ENCODE data around the gene SHMT2.

Gene SHMT2

DNA sequence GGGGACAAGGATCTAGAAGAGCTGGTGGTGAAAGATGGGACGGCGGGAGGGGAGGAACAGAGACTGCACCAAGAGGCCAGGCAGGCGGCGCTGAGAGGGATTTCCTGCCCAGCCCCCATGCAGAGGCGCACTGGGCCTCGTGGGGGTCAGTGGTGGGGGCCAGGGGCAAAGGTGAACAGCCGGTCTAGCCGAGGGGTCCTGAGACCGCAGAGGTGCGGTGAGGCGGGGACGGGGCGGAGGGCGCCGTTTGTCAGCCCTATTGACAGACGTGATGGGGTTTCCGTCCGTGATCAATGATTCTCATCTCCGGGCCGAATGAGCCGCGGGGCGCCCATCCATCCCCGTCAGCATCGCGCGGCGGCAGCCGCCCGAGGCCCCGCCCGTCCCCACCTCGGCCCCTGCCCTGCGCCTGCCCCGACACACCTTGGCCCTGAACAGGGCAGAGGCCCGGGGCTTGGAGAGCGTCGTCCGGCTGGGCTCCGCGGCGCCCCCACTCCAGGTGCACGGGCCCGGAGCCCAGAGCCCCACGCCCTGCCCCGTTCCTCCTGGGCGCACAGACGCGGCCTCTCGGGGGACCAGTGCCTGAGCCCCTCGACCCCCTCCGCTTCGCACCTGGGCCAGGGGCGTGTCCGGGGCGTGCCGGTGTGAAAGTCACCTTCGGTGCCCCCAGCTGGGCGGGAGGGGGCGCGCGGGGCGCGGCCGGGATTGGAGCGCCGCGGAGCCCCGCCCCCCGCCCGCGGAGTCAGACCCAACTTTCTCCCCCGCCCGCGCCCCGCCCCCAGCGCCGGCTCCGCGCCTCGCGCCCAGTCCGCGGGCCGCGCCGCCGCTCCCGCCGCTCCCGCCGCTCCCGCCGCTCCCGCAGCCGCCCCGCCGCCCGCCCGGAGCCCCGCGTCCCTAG is 13.2 kb upstream of the SHMT2 start, which contains the start of gene NXPH4:
TSS of gene NXPH4 (plus strand) at position 781 of the 898 bp plus-strand sequence. CDS start 176 bp downstream, outside the sequence.
- no peak for DNase-seq

DNA sequence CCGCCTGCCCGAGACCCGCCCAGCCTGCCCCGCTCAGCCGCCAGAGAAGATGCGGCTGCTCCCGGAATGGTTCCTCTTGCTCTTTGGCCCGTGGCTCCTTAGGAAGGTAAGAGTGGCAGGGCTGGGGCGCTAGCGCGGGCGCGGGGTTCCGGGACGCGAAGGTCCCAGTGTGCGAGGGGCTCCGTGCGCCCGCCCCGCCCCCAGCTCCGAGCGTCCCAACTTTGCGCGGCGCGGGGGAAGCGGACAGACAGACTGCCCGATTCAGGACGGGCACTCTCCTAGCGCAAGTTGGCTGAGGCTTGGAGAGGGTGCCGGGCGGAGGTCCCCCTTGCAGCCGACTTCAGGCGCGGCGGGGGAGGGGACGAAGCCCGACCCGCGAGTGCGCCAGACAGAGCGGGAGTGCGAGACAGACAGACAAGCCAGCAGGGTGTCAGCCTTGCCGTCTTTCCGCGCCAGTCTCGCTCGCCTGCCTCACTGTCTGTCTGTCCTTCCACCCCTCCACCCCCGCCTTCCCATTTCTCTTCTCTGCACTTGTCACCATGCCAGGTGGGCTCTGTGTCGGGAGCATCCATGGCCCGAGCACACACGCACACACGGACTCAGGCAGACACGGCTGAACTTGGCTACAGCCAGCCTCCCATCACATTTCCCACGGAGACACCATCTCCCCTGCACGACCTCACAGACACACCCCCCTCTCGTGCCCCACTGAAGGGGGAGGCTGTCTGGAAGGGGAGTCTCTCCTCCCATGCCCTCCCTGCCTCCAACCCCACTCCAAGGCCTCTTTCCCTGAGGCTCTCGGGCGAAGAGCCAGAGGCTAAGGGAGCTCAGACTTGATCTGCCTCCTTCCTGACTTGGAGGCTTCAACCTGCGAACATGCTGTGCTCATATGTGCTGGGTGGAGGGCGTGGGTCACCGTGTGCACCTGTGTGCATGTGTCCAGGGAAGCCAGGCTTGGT is 12.3 kb upstream of the SHMT2 start:
- no peak for DNase-seq

GRCh38 chr12:57218030-57218853 is 11.3 kb upstream of the SHMT2 start:
- DNase-seq, result no peak

DNA sequence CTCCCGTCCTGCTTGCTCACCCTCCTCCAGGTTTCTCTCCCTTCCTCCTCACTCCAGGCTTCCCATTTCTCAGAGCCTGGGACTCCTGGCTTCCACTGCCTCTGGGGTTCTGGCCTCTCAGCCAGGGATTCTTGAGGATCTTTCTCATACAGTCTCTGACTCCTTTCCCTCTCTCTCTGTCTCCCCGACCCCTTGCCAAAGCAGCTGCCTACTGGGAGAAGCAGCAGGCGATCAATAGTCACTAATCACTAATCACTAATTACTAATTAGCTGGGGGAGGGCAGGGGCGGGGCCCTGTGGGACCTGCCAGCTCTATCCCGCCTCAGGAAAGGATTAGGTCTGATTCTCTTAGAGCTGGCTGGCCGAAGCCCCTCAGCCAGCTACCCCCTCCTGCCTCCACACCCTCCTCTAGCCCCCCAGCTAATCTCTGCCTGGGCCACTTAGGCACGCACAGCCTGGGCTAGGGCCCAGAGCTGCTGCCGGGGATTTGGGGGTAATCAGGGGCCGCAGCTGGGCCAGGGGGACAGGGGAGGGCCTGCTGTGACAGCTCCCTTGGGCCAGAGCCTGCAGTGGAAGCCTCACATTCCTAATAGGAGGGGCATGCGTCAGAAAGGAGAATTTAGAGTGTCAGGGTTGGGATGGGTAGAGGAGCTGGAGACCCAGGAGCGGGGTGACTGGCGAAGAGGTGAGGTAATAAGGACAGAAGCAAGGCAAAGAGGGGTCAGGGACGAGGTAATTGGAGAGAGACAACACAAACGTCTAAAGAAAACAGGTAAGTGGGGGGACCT is 10.1 kb upstream of the SHMT2 start:
- no peak for DNase-seq

DNA sequence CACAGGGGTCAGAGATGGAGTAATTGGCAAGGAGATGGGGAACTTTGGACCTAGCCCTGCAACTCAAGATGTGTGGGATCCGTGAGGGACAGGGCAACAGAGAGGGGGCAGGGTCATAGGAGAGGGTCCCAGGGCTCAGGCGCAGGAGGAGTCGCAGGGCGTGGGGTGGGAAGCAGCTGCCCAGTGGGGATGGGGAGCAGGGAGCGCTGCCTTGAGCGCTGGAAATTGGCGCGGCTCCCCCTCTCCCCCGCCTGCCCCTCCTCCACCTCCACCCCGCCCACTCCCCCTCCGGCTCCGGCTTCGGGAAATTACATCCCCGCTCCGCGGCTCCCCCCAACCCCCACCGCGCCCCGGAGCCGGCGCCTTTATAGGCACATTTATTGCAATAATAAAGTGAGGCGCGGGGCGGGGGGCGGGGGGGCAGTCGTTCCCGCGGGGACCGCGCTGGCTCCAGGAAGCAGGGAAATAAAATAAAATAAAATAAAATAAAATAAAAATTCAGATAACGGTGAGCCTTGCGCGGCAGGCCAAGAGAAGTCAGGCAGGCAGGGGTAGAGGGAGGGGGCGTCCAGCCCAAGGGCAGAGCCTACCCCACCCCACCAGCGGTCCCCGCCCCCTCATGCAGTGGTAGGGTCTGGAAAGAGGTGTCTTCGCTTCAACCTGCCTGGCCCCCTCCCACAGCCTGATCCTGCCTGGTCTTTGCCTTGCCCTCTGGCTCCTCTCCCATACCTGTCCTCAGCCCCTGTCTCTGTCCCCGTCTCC is 9.3 kb upstream of the SHMT2 start:
- no peak for DNase-seq

GRCh38 chr12:57220770-57221168 is 8.7 kb upstream of the SHMT2 start:
- DNase-seq, result no peak

DNA sequence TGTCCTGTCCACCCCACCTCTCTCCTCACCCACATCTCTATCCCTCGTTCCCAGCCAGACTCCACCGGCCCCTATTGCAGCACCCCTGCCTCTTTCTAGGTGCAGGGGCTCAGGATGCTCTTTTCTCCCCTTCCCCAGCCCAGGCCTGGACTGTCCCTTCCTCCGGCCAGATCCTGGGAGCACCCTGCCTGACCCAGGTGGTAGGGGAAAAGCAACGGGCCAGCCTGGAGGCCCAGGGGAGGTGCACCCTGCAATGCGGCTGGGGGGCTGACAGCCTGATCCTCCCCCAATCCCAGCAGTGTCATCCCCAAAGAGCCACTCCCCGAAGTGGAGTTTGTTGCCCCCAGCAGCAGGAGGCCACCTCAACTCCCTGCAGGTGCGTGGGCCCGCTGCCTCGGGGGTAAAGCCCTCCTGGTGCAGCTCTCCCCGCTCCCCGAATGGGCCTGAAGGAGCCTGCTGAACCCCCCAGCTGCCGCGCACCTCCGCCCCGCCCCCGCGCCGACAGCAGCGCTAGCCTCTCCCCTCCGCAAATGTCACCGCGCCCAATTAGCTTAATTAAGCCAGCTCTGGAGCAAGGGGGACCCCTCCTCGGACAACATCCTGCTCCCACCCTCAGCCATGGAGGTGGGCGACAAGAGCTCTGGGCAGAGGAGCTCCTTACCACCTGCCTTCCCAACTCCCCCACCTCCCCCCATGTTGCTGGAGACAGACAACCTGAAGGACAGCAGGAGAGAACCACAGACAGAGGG is 8.2 kb upstream of the SHMT2 start:
- DNase-seq, result no peak

GRCh38 chr12:57222286-57223190 is 7.0 kb upstream of the SHMT2 start:
- no peak for DNase-seq

GRCh38 chr12:57223191-57224165 is 6.0 kb upstream of the SHMT2 start:
- no peak for DNase-seq

DNA sequence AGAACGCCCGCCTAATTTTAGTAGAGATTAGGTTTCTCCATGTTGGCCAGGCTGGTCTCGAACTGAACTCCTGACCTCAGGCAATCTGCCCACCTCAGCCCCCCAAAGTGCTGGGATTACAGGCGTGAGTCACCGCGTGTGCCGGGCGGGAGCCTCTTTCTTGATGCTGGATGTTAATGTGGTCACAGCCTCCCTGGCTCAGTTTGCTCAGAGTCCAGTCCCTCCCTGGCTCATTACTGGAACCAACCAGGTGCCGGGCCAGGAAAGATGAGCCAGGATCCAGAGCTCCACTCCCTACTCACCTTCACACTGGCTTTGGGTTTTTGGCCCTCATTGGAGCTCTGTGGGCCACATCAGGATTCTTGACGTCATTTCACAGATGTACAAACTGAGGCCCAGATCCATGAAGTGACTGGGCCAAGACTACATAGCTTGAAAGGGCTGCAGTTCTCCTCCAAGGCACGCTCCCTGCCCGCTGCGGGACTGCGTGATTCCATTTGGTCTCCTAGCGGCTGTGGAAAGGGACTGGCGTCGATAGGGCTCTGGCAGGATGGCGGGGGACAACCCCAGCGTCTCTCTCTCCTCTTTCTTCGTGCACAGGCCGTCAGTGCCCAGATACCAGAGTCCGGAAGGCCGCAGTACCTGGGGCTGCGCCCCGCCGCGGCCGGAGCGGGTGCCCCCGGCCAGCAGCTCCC is 5.1 kb upstream of the SHMT2 start:
- DNase-seq, result no peak

- no peak for DNase-seq
Observed at GRCh38 chr12:57224973-57225679, 4.4 kb upstream of the SHMT2 start.

GRCh38 chr12:57225680-57226210 is 3.8 kb upstream of the SHMT2 start:
- no peak for DNase-seq

- DNase-seq, result no peak
Observed at GRCh38 chr12:57226588-57227314, 2.8 kb upstream of the SHMT2 start.

GRCh38 chr12:57227315-57228115 is 2.0 kb upstream of the SHMT2 start:
- no peak for DNase-seq

Measured in NCI-H187 treated with DMSO at 0.1 percent for 48 hours (cell line).